ENCODE results near the gene SESN1. TPM values are rescaled to one million over a fixed set of nuclear protein-coding genes. Genes with fewer than 3 reads are reported as not detected.

The SESN1 gene
- total RNA-seq, 4 donors from 2014 or later, result 79.8 to 112 (median 90.8) TPM

- Histone ChIP-seq H3K27ac (no peak overlapping the region), H3K27me3 (no peaks in the 10 kb centered on the region), H3K4me1 (no peaks in the 10 kb centered on the region), H3K4me3 (no peak overlapping the region), H3K36me3 (peaks cover 0 to 15% (median 0%) of the 10 kb centered on the region in 3 donors), H3K9me3 (no peaks in the 10 kb centered on the region)
- DNase-seq (ENCODE audit: low spot score in 2 of 2), result no peak
- TF ChIP-seq CTCF (IDR thresholded peaks at IDR 0.05) (no peak), EP300 (IDR thresholded peaks at IDR 0.05) (no peak), POLR2A (IDR thresholded peaks at IDR 0.05) (no peak)
Measured at GRCh38 chr6:109103942-109104341, 9.3 kb upstream of the SESN1 start.

- no peak for TF ChIP-seq EP300 (IDR thresholded peaks at IDR 0.05)
- no peak for TF ChIP-seq CTCF (IDR thresholded peaks at IDR 0.05)
- TF ChIP-seq POLR2A (IDR thresholded peaks at IDR 0.05), result no peak
- 59 to 69% methylated on average over 1 of the region's 1 CpG for WGBS, 2 donors
- H3K4me3 ChIP-seq, result no peak overlapping the region
Measured at GRCh38 chr6:109102762-109103161, 8.1 kb upstream of the SESN1 start.

GRCh38 chr6:109097661-109098060 lies 3.0 kb upstream of the SESN1 start:
- no peak for TF ChIP-seq CTCF (IDR thresholded peaks at IDR 0.05)
- TF ChIP-seq POLR2A (IDR thresholded peaks at IDR 0.05), result no peak
- TF ChIP-seq EP300 (IDR thresholded peaks at IDR 0.05), result no peak
- no peak for DNase-seq (ENCODE audit: low spot score in 2 of 2)
- WGBS, 2 donors, result 92 to 100% methylated on average over 1 of the region's 1 CpG
- Histone ChIP-seq H3K4me1 (peaks cover 0 to 23% (median 8%) of the 10 kb centered on the region in 4 donors), H3K36me3 (peaks cover 0 to 15% (median 0%) of the 10 kb centered on the region in 3 donors), H3K9me3 (no peaks in the 10 kb centered on the region), H3K27ac (no peak overlapping the region), H3K27me3 (no peaks in the 10 kb centered on the region), H3K4me3 (no peak overlapping the region)

More at GRCh38 chr6:109102762-109103161, 8.1 kb upstream of the SESN1 start:
- H3K4me1 ChIP-seq, result no peaks in the 10 kb centered on the region
- peaks cover 0 to 15% (median 0%) of the 10 kb centered on the region in 3 donors for H3K36me3 ChIP-seq
- H3K27ac ChIP-seq, result no peak overlapping the region
- H3K27me3 ChIP-seq, result no peaks in the 10 kb centered on the region
- no peaks in the 10 kb centered on the region for H3K9me3 ChIP-seq
- DNase-seq (ENCODE audit: low spot score in 2 of 2), result no peak

GRCh38 chr6:109096208-109096607 lies 1.6 kb upstream of the SESN1 start:
- no peak for DNase-seq (ENCODE audit: low spot score in 2 of 2)
- TF ChIP-seq POLR2A (IDR thresholded peaks at IDR 0.05), result no peak
- Histone ChIP-seq H3K9me3 (no peaks in the 10 kb centered on the region), H3K4me3 (peak overlapping the region in 2 of 4 donors; percentile 76 to 82), H3K4me1 (peaks cover 0 to 37% (median 14%) of the 10 kb centered on the region in 4 donors), H3K36me3 (peaks cover 0 to 8% (median 0%) of the 10 kb centered on the region in 3 donors), H3K27ac (peak overlapping the region in 2 of 4 donors; percentile 99), H3K27me3 (no peaks in the 10 kb centered on the region)
- 46 to 56% methylated on average over 6 of the region's 6 CpGs for WGBS, 2 donors

- Histone ChIP-seq H3K27ac (peak overlapping the region; percentile 95 to 99 (median 98)), H3K36me3 (peaks cover 0 to 7% (median 0%) of the 10 kb centered on the region in 3 donors), H3K27me3 (no peaks in the 10 kb centered on the region), H3K4me1 (peaks cover 0 to 42% (median 15%) of the 10 kb centered on the region in 4 donors), H3K4me3 (peak overlapping the region; percentile 61 to 82 (median 78)), H3K9me3 (no peaks in the 10 kb centered on the region)
- no peak for DNase-seq (ENCODE audit: low spot score in 2 of 2)
- TF ChIP-seq EP300 (IDR thresholded peaks at IDR 0.05) (no peak), CTCF (IDR thresholded peaks at IDR 0.05) (no peak)
- 0% methylated on average over 8 of the region's 8 CpGs for WGBS, 2 donors
Measured at GRCh38 chr6:109095835-109096084, 1.1 kb upstream of the SESN1 start.

Measured in tibial nerve (tissue), 4 donors.